NB4 (cell line): ENCODE measurements around the gene NOTUM.

ENCODE experiments used
- DNase-seq: peaks from one replicate; pipeline ENCODE4 v3.0.0; 2010; ENCODE audit warnings: low read depth
- H3K4me3 ChIP-seq: one replicate; pipeline ENCODE4 v1.5.1; 2011; ENCODE audit warnings: mild to moderate bottlenecking, low read depth, low read length, moderate library complexity
- CTCF ChIP-seq: IDR thresholded peaks from one replicate; pipeline ENCODE4 v1.5.1; 2012; ENCODE audit warnings: low read depth, low read length
- MAX ChIP-seq: IDR thresholded peaks from 2 replicates; pipeline ENCODE4 v1.6.1; 2011; ENCODE audit warnings: low read depth, low read length
- MYC ChIP-seq: IDR thresholded peaks from 2 replicates; pipeline ENCODE4 v1.6.1; 2011; ENCODE audit warnings: low read depth, low read length
- POLR2A ChIP-seq: IDR thresholded peaks from 2 replicates; pipeline ENCODE4 v1.6.1; 2011; ENCODE audit warnings: mild to moderate bottlenecking; ENCODE audit not compliant: insufficient read length; ENCODE audit errors: extremely low read depth

The NOTUM gene

GRCh38 chr17:81939881-81940385 lies 21.1 kb downstream of the NOTUM start:
- no peak for DNase-seq
- H3K4me3 ChIP-seq, result no peak overlapping the region
- TF ChIP-seq MAX, result no peak
- no peak for TF ChIP-seq CTCF

GRCh38 chr17:81939218-81939617 lies 21.8 kb downstream of the NOTUM start:
- no peak overlapping the region for H3K4me3 ChIP-seq
- TF ChIP-seq POLR2A (no peak), CTCF (no peak), MAX (no peak), MYC (no peak)

GRCh38 chr17:81935709-81936084 lies 25.3 kb downstream of the NOTUM start:
- H3K4me3 ChIP-seq, result no peak overlapping the region
- no peak for DNase-seq
- TF ChIP-seq MAX (no peak), MYC (no peak), POLR2A (no peak), CTCF (no peak)

More at GRCh38 chr17:81939218-81939617, 21.8 kb downstream of the NOTUM start:
- DNase-seq, result no peak

- TF ChIP-seq POLR2A (no peak), MAX (no peak)
- H3K4me3 ChIP-seq, result no peak overlapping the region
- no peak for DNase-seq
These were observed 25.9 kb downstream of the NOTUM start for GRCh38 chr17:81934850-81935708.

- TF ChIP-seq CTCF, result no peak
- no peak for TF ChIP-seq MYC
- no peak for TF ChIP-seq MAX
- no peak for TF ChIP-seq POLR2A
- DNase-seq, result no peak
- H3K4me3 ChIP-seq, result no peak overlapping the region
These were observed 26.8 kb downstream of the NOTUM start for GRCh38 chr17:81934098-81934757.

- TF ChIP-seq POLR2A (no peak), MAX (no peak), MYC (no peak), CTCF (no peak)
These were observed 27.7 kb downstream of the NOTUM start for GRCh38 chr17:81933178-81933699.

More at GRCh38 chr17:81933178-81933699, 27.7 kb downstream of the NOTUM start:
- H3K4me3 ChIP-seq, result no peak overlapping the region
- DNase-seq, result no peak
